Mesendoderm (in vitro differentiated cells): ENCODE results near the gene UBASH3B.

Experiments
- DNase-seq: peaks from one replicate; pipeline ENCODE4 v3.0.0; 2013
- H2AK5ac ChIP-seq: 2 replicates; pipeline ENCODE4 v1.6.1; 2013; ENCODE audit warnings: low read length, inconsistent platforms
- H2BK120ac ChIP-seq: 2 replicates; pipeline ENCODE4 v1.6.1; 2013; ENCODE audit warnings: low read depth, mild to moderate bottlenecking, low read length, moderate library complexity, mixed read lengths
- H2BK15ac ChIP-seq: replicated peaks from 2 replicates; pipeline ENCODE4 v1.6.1; 2013; ENCODE audit warnings: low read depth, mild to moderate bottlenecking, moderate library complexity
- H2BK5ac ChIP-seq: 2 replicates; pipeline ENCODE4 v1.6.1; 2013; ENCODE audit warnings: low read length, inconsistent platforms
- H3K18ac ChIP-seq: 2 replicates; pipeline ENCODE4 v1.6.1; 2013; ENCODE audit warnings: mild to moderate bottlenecking, low read length, mixed read lengths
- H3K23ac ChIP-seq: one replicate; pipeline ENCODE4 v1.6.1; 2013; ENCODE audit warnings: low read length
- H3K27ac ChIP-seq: 2 replicates; pipeline ENCODE4 v1.5.1; 2013; ENCODE audit warnings: low read depth, mild to moderate bottlenecking, inconsistent platforms, low read length, moderate library complexity
- H3K27me3 ChIP-seq: 2 replicates; pipeline ENCODE4 v1.6.1; 2013; ENCODE audit warnings: low read length, control low read depth, mild to moderate bottlenecking, inconsistent platforms; ENCODE audit not compliant: insufficient read depth, poor library complexity
- H3K36me3 ChIP-seq: 2 replicates; pipeline ENCODE4 v1.6.1; 2013; ENCODE audit warnings: low read length, inconsistent platforms; ENCODE audit not compliant: control insufficient read depth, insufficient read depth
- H3K4ac ChIP-seq: one replicate; pipeline ENCODE4 v1.6.1; 2013; ENCODE audit warnings: low read depth, mild to moderate bottlenecking, low read length, moderate library complexity
- H3K4me1 ChIP-seq: 2 replicates; pipeline ENCODE4 v1.6.1; 2013; ENCODE audit warnings: low read depth, low read length, inconsistent platforms; ENCODE audit not compliant: control insufficient read depth
- H3K4me2 ChIP-seq: 2 replicates; pipeline ENCODE4 v1.6.1; 2013; ENCODE audit warnings: low read length
- H3K4me3 ChIP-seq: 2 replicates; pipeline ENCODE4 v1.5.1; 2013; ENCODE audit warnings: mild to moderate bottlenecking, low read length
- H3K56ac ChIP-seq: one replicate; pipeline ENCODE4 v1.6.1; 2013; ENCODE audit warnings: low read length
- H3K79me1 ChIP-seq: 2 replicates; pipeline ENCODE4 v1.6.1; 2013; ENCODE audit warnings: low read length, inconsistent platforms
- H3K79me2 ChIP-seq: 2 replicates; pipeline ENCODE4 v1.6.1; 2013; ENCODE audit warnings: mild to moderate bottlenecking, low read length; ENCODE audit not compliant: control insufficient read depth, insufficient read depth
- H3K9ac ChIP-seq: 2 replicates; pipeline ENCODE4 v1.6.1; 2013; ENCODE audit warnings: low read length, inconsistent platforms
- H4K5ac ChIP-seq: one replicate; pipeline ENCODE4 v1.6.1; 2013; ENCODE audit warnings: low read length
- H4K8ac ChIP-seq: one replicate; pipeline ENCODE4 v1.6.1; 2013; ENCODE audit warnings: low read depth, mild to moderate bottlenecking, control low read depth, low read length, moderate library complexity
- WGBS: extraction: QIAGEN DNeasy Blood & Tissue Kit; methylation state at CpG from one replicate; pipeline ENCODE4 v1.1.7; 2013; ENCODE audit warnings: low lambda C conversion rate, missing lambda C conversion rate; ENCODE audit not compliant: insufficient coverage; ENCODE audit errors: extremely low coverage; 5-methylcytosine and 5-hydroxymethylcytosine counted together

UBASH3B gene

DNA sequence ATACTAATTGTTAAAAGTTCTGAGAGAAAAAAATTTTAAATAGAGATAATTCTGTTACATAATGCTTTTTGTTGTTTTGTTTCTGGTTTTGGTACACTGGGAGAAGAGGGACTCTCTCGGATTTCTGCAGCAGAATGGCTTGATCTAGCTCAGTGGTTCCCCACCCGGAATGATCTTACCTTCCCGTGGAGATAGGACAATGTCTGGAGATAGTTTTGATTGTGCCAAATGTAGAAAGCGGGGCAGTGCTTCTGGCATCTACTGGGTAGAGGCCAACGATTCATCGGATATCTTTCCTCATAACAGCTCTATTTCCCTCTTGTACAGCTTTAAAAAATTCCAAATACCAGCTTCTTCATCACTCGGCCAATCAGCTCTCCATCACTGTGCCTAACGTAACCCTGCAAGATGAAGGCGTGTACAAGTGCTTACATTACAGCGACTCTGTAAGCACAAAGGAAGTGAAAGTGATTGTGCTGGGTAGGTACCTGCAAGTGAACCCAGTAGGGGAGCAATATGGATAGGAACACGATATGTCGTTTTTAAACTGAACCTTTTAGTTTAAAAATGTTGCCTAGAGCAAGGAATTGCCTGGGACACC is 195.9 kb downstream of the UBASH3B start:
- Histone ChIP-seq H3K9ac (no peak overlapping the region), H2BK15ac (no peak overlapping the region), H3K4ac (peak overlapping the region; percentile 81), H3K27ac (peak overlapping the region; percentile 1), H3K36me3 (no peaks in the 10 kb centered on the region), H2BK120ac (no peak overlapping the region), H3K4me3 (no peak overlapping the region), H3K56ac (peak overlapping the region; percentile 71), H3K23ac (peak overlapping the region; percentile 69), H2AK5ac (peak overlapping the region; percentile 94), H4K5ac (no peak overlapping the region), H3K4me2 (no peak overlapping the region), H3K79me2 (no peaks in the 10 kb centered on the region), H3K79me1 (no peaks in the 10 kb centered on the region), H2BK5ac (peak overlapping the region; percentile 66), H3K27me3 (no peaks in the 10 kb centered on the region), H4K8ac (no peak overlapping the region), H3K4me1 (peaks cover 12% of the 10 kb centered on the region), H3K18ac (no peak overlapping the region)
- no peak for DNase-seq
- WGBS, result no CpG with 5 or more reads among the region's 12 CpGs

DNA sequence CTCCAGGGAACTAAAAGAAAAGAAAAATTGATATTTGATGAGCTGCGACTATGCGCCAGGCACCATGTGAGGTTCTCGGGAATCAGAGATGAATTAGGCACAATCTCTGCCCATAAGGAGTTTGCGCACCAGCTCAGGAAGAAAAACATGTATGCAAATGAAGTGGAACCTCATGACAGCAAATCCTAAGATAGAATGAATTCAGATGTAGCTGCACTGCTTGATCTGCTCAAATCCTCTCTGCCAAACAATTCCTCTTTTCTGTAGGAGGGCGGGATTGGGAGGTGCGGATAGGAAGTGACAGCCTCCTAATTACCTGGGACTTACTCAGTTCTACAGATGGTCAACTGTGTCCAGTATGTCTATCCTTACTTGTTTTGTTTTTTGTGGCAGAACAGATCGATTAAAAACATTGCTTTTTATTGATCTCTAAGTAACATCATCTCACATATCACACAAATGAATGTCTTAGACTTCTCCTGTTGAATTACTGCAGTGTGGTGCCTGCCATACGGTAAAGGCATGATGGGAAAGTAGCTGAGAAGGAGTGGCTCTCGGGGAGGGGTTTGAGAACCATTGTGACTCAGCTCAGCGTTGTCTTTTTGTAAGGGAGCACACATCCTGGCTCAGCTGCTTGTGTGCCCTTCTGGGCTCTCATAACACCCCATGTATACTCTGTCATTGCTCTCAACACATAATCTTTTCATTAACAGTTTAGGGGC is 196.7 kb downstream of the UBASH3B start:
- Histone ChIP-seq H3K4ac (peak overlapping the region; percentile 59), H4K5ac (no peak overlapping the region), H3K56ac (peak overlapping the region; percentile 25), H3K9ac (no peak overlapping the region), H3K23ac (no peak overlapping the region), H2BK15ac (peak overlapping the region; percentile 62), H3K27me3 (no peaks in the 10 kb centered on the region), H2BK120ac (no peak overlapping the region), H3K4me3 (no peak overlapping the region), H3K4me1 (peaks cover 12% of the 10 kb centered on the region), H4K8ac (no peak overlapping the region), H3K79me1 (no peaks in the 10 kb centered on the region), H2AK5ac (no peak overlapping the region), H3K36me3 (no peaks in the 10 kb centered on the region), H3K27ac (no peak overlapping the region), H3K79me2 (no peaks in the 10 kb centered on the region), H2BK5ac (no peak overlapping the region), H3K4me2 (no peak overlapping the region), H3K18ac (peak overlapping the region; percentile 20)
- DNase-seq, result no peak
- WGBS, result no CpG with 5 or more reads among the region's 10 CpGs

DNA sequence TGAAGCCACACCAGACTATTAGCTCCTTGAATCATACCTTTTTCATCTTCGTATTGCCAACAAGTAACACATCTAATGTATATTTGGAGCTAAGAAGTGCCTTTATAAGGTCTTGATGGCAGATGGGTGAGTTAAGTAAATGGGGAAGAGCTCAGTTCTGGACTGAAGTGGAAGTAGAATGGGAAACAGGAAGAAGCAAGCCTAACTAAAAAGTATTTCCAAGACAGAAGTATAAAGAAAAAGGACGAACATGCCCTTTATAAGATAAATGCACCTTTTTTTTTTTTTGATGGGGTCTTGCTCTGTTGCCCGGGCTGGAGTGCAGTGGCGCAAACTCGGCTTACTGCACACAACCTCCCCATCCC is 197.3 kb downstream of the UBASH3B start:
- WGBS, result no CpG with 5 or more reads among the region's 5 CpGs
- Histone ChIP-seq H2BK120ac (no peak overlapping the region), H3K79me1 (no peaks in the 10 kb centered on the region), H3K23ac (no peak overlapping the region), H3K56ac (peak overlapping the region; percentile 25), H3K9ac (no peak overlapping the region), H3K4ac (no peak overlapping the region), H3K79me2 (no peaks in the 10 kb centered on the region), H4K5ac (peak overlapping the region; percentile 79), H4K8ac (no peak overlapping the region), H3K18ac (no peak overlapping the region), H3K36me3 (no peaks in the 10 kb centered on the region), H3K4me1 (peaks cover 12% of the 10 kb centered on the region), H3K27me3 (no peaks in the 10 kb centered on the region), H3K27ac (no peak overlapping the region), H2BK5ac (peak overlapping the region; percentile 6), H3K4me3 (no peak overlapping the region), H2AK5ac (no peak overlapping the region), H3K4me2 (no peak overlapping the region), H2BK15ac (peak overlapping the region; percentile 62)
- DNase-seq, result no peak

DNA sequence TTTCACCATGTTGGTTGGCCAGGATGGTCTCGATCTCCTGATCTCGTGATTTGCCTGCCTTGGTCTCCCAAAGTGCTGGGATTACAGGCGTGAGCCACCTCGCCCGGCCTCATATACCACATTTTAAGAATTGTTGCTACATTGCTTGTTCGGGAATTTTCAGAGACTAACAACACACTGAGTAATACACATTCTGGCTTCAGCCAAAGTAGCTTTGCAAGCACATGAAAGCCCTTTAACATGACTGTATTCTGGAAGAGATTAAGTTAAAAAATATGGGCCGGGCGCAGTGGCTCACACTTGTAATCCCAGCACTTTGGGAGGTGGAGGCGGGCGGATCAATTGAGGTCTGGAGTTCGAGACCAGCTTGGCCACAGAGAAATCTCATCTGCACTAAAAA is 197.7 kb downstream of the UBASH3B start:
- H2BK120ac ChIP-seq, result peak overlapping the region; percentile 78
- H3K9ac ChIP-seq, result no peak overlapping the region
- H3K4me1 ChIP-seq, result peaks cover 12% of the 10 kb centered on the region
- no CpG with 5 or more reads among the region's 11 CpGs for WGBS
- H3K4me3 ChIP-seq, result no peak overlapping the region
- H3K27ac ChIP-seq, result no peak overlapping the region
- DNase-seq, result no peak
- H2BK15ac ChIP-seq, result peak overlapping the region; percentile 6
- no peak overlapping the region for H3K4me2 ChIP-seq
- peak overlapping the region; percentile 37 for H3K4ac ChIP-seq
- H3K36me3 ChIP-seq, result no peaks in the 10 kb centered on the region
- H2BK5ac ChIP-seq, result no peak overlapping the region
- no peak overlapping the region for H2AK5ac ChIP-seq
- peak overlapping the region; percentile 29 for H4K5ac ChIP-seq
- no peaks in the 10 kb centered on the region for H3K79me2 ChIP-seq
- no peak overlapping the region for H3K23ac ChIP-seq
- H3K56ac ChIP-seq, result no peak overlapping the region
- H3K18ac ChIP-seq, result no peak overlapping the region
- peak overlapping the region; percentile 90 for H4K8ac ChIP-seq
- no peaks in the 10 kb centered on the region for H3K27me3 ChIP-seq
- H3K79me1 ChIP-seq, result no peaks in the 10 kb centered on the region

DNA sequence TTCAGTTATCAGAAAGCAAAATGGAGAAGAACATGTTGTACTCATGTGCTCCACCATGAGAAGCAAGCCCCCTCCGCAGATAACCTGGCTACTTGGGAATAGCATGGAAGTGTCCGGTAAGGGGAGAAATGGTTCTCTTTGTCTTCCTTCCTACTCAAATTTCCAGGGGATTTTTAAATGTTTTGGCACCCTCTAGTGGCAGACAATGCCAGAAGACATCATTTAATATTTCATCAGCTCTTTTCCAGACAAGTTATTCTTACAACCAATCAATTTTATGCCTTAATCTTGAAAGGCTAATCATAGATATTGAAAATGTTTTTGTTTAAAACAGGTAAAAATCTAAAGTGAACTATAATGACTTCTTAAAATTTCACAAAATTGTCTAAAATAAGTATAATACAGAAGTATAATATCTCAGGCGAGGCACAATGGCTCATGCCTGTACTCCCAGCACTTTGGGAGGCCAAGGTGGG is 198.5 kb downstream of the UBASH3B start:
- H3K79me1 ChIP-seq, result no peaks in the 10 kb centered on the region
- H2AK5ac ChIP-seq, result no peak overlapping the region
- no peak overlapping the region for H3K9ac ChIP-seq
- DNase-seq, result peak; percentile 93
- H4K5ac ChIP-seq, result no peak overlapping the region
- no peak overlapping the region for H2BK120ac ChIP-seq
- H2BK15ac ChIP-seq, result no peak overlapping the region
- H4K8ac ChIP-seq, result no peak overlapping the region
- no peak overlapping the region for H3K4ac ChIP-seq
- no peak overlapping the region for H3K23ac ChIP-seq
- H3K36me3 ChIP-seq, result no peaks in the 10 kb centered on the region
- peaks cover 12% of the 10 kb centered on the region for H3K4me1 ChIP-seq
- no peak overlapping the region for H3K56ac ChIP-seq
- no peak overlapping the region for H3K18ac ChIP-seq
- no peak overlapping the region for H3K4me3 ChIP-seq
- WGBS, result no CpG with 5 or more reads among the region's 3 CpGs
- no peak overlapping the region for H2BK5ac ChIP-seq
- H3K27ac ChIP-seq, result no peak overlapping the region
- H3K27me3 ChIP-seq, result no peaks in the 10 kb centered on the region
- H3K79me2 ChIP-seq, result no peaks in the 10 kb centered on the region
- no peak overlapping the region for H3K4me2 ChIP-seq
